IPS-18a (cell line): ENCODE results near the gene FAM229B.
"Not testable (repeated sequence)": the region's sequence is repeated elsewhere in the genome, so short reads cannot be mapped to it uniquely, and the experiment has no call there.

ENCODE experiments used
- H3K27ac ChIP-seq: one replicate; pipeline ENCODE4 v1.5.1; 2013; ENCODE audit warnings: low read length
- H3K27me3 ChIP-seq: one replicate; pipeline ENCODE4 v1.6.1; 2013; ENCODE audit warnings: mild to moderate bottlenecking, low read length; ENCODE audit not compliant: control insufficient read depth, insufficient read depth
- H3K36me3 ChIP-seq: one replicate; pipeline ENCODE4 v1.6.1; 2013; ENCODE audit warnings: low read depth, low read length; ENCODE audit not compliant: control insufficient read depth
- H3K4me1 ChIP-seq: one replicate; pipeline ENCODE4 v1.6.1; 2013; ENCODE audit warnings: low read depth, low read length; ENCODE audit not compliant: control insufficient read depth
- H3K4me3 ChIP-seq: one replicate; pipeline ENCODE4 v1.5.1; 2013; ENCODE audit warnings: low read length
- H3K9ac ChIP-seq: one replicate; pipeline ENCODE4 v1.6.1; 2013; ENCODE audit warnings: mild to moderate bottlenecking, low read length, moderate library complexity
- H3K9me3 ChIP-seq: one replicate; pipeline ENCODE4 v1.6.1; 2013; ENCODE audit warnings: low read depth, low read length; ENCODE audit not compliant: control insufficient read depth

FAM229B gene

GRCh38 chr6:112049026-112049799 lies 38.2 kb upstream of the FAM229B start:
- no peaks in the 10 kb centered on the region for H3K36me3 ChIP-seq
- no peaks in the 10 kb centered on the region for H3K27me3 ChIP-seq
- no peaks in the 10 kb centered on the region for H3K4me1 ChIP-seq
- H3K4me3 ChIP-seq = no peak overlapping the region
- no peaks in the 10 kb centered on the region for H3K9me3 ChIP-seq
- H3K27ac ChIP-seq = no peak overlapping the region
- H3K9ac ChIP-seq = no peak overlapping the region

GRCh38 chr6:112049996-112050395 lies 37.4 kb upstream of the FAM229B start:
- no peak overlapping the region for H3K9ac ChIP-seq
- no peaks in the 10 kb centered on the region for H3K27me3 ChIP-seq
- H3K9me3 ChIP-seq = no peaks in the 10 kb centered on the region
- H3K27ac ChIP-seq = no peak overlapping the region
- H3K4me1 ChIP-seq = no peaks in the 10 kb centered on the region
- no peaks in the 10 kb centered on the region for H3K36me3 ChIP-seq
- no peak overlapping the region for H3K4me3 ChIP-seq

- no peak overlapping the region for H3K27ac ChIP-seq
- no peaks in the 10 kb centered on the region for H3K36me3 ChIP-seq
- no peak overlapping the region for H3K9ac ChIP-seq
- no peaks in the 10 kb centered on the region for H3K9me3 ChIP-seq
- H3K27me3 ChIP-seq = no peaks in the 10 kb centered on the region
- H3K4me1 ChIP-seq = no peaks in the 10 kb centered on the region
- no peak overlapping the region for H3K4me3 ChIP-seq
These were observed 37.0 kb upstream of the FAM229B start for GRCh38 chr6:112050429-112050828.

DNA sequence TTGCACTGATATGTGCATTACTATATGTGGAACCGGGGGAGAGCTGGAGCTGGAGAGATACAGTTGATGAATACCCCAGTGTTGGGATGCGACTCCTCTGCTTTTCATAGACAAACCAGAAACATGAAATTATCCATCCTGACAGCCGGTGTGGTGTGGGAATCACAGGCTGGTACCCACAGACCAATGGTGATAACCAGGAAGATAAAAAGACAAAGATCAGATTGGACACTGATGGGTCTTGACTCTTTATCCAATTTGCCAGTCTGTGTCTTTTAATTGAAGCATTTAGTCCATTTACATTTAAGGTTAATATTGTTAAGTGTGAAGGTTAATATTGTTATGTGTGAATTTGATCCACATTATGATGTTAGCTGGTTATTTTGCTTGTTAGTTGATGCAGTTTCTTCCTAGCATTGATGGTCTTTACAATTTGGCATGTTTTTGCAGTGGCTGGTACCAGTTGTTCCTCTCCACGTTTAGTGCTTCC lies 36.1 kb upstream of the FAM229B start:
- not testable (repeated sequence) for H3K9me3 ChIP-seq, H3K9ac ChIP-seq, H3K4me1 ChIP-seq, H3K27ac ChIP-seq, H3K36me3 ChIP-seq, H3K4me3 ChIP-seq, H3K27me3 ChIP-seq

GRCh38 chr6:112054001-112054400 lies 33.4 kb upstream of the FAM229B start, which contains the start of gene CCN6:
CCN6 (plus strand) TSS chr6:112054104; CDS start chr6:112054358, 254 bp downstream.
- Histone ChIP-seq H3K27ac (no peak within 1 kb of the TSS), H3K9me3 (no peaks in the 10 kb centered on the region), H3K9ac (no peak within 1 kb of the TSS), H3K4me1 (no peaks in the 10 kb centered on the region), H3K4me3 (no peak within 1 kb of the TSS), H3K27me3 (no peaks in the 10 kb centered on the region), H3K36me3 (no peaks in the 10 kb centered on the region)

DNA sequence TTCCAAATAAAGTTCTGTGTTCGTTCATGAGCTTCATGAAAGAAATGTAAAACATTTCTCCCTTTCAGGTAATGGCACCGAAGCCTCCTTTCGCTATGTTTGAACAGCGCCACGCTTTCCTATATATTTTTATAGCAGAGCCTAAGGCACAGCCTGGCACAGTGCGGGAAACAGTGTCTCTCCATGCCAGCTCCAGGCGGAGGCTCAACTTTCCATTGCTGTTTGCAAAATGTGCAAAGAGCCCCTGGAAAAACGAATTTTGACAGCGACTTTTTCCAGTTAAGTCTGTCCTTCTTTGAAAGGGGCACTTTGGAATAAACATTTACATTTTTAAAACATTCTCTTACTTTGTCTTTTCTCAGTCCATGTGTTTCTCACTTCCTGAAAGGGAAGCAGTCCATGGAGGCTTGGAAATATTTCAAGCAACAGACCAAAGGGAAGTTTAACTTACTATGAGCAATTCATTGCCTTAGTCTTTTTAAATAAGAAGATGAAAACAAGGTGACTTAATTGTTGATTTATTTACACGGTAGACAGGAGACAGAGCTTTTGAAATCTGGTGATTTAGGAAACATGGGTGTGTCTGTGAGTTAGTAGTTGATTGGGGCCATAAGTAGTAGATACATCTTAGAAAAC lies 32.7 kb upstream of the FAM229B start:
- Histone ChIP-seq H3K27me3 (no peaks in the 10 kb centered on the region), H3K4me1 (no peaks in the 10 kb centered on the region), H3K27ac (no peak overlapping the region), H3K36me3 (no peaks in the 10 kb centered on the region), H3K9me3 (no peaks in the 10 kb centered on the region), H3K9ac (no peak overlapping the region), H3K4me3 (no peak overlapping the region)

DNA sequence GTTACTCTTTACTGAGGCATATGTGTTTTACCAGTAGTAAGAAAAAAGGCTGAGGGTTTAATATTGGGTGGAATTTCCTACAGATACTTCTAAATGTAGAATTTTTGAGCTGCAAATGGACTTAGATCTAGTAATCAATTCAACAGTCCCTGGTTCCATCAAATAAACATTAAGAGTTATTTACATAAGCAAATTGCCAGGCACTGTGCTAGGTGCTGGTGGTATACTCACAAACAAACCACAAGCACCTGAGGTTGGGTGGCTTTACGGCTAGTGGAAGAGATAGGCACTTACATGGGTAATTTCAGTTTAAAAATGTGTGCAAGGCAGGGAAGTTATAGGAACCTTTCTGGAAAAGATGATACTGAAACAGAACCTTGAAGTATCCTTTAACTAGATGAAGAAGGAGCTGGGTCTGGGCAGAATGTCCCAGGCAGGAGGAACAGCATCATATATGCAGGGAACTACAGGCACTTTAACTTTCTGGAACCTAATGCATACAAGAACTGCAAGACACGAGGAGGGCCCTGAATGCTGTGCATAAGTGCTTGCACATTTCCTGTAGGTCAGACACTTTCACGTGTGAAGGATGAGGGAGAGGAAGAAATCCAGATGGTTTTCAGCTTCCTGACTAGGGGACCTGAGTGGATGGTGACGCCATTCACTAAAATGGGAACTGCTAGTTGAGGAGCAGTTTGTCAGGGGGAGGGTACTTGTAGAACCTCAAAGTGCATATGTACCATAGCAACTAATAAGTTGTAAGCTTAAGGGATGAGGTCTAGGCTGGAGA lies 29.0 kb upstream of the FAM229B start:
- Histone ChIP-seq H3K9me3 (no peaks in the 10 kb centered on the region), H3K27ac (no peak overlapping the region), H3K4me3 (no peak overlapping the region), H3K27me3 (no peaks in the 10 kb centered on the region), H3K4me1 (no peaks in the 10 kb centered on the region), H3K9ac (no peak overlapping the region), H3K36me3 (no peaks in the 10 kb centered on the region)

- Histone ChIP-seq H3K27me3 (no peaks in the 10 kb centered on the region), H3K27ac (no peak overlapping the region), H3K9me3 (no peaks in the 10 kb centered on the region), H3K4me3 (no peak overlapping the region), H3K4me1 (no peaks in the 10 kb centered on the region), H3K9ac (no peak overlapping the region), H3K36me3 (no peaks in the 10 kb centered on the region)
These were observed 25.8 kb upstream of the FAM229B start for GRCh38 chr6:112061605-112062004.

- Histone ChIP-seq H3K9ac (no peak overlapping the region), H3K4me3 (no peak overlapping the region), H3K27me3 (no peaks in the 10 kb centered on the region), H3K27ac (no peak overlapping the region), H3K9me3 (no peaks in the 10 kb centered on the region), H3K4me1 (no peaks in the 10 kb centered on the region), H3K36me3 (no peaks in the 10 kb centered on the region)
These were observed 24.4 kb upstream of the FAM229B start for GRCh38 chr6:112062966-112063365.

GRCh38 chr6:112065426-112065986 lies 21.9 kb upstream of the FAM229B start:
- no peak overlapping the region for H3K9ac ChIP-seq
- H3K4me1 ChIP-seq = no peaks in the 10 kb centered on the region
- no peak overlapping the region for H3K27ac ChIP-seq
- no peaks in the 10 kb centered on the region for H3K27me3 ChIP-seq
- no peaks in the 10 kb centered on the region for H3K36me3 ChIP-seq
- H3K9me3 ChIP-seq = no peaks in the 10 kb centered on the region
- H3K4me3 ChIP-seq = no peak overlapping the region

- H3K9me3 ChIP-seq = no peaks in the 10 kb centered on the region
- peaks cover 5% of the 10 kb centered on the region for H3K36me3 ChIP-seq
- no peak overlapping the region for H3K9ac ChIP-seq
- H3K27ac ChIP-seq = no peak overlapping the region
- H3K4me1 ChIP-seq = no peaks in the 10 kb centered on the region
- no peak overlapping the region for H3K4me3 ChIP-seq
- no peaks in the 10 kb centered on the region for H3K27me3 ChIP-seq
These were observed 20.8 kb upstream of the FAM229B start for GRCh38 chr6:112066606-112067005.
